HuH-7 (cell line): ENCODE results near the gene ATG10.
"Not testable (repeated sequence)": the region's sequence is repeated elsewhere in the genome, so short reads cannot be mapped to it uniquely, and the experiment has no call there.

Source experiments
- DNase-seq: peaks from one replicate; pipeline ENCODE4 v3.0.0; 2011; ENCODE audit warnings: low spot score

Gene ATG10

DNA sequence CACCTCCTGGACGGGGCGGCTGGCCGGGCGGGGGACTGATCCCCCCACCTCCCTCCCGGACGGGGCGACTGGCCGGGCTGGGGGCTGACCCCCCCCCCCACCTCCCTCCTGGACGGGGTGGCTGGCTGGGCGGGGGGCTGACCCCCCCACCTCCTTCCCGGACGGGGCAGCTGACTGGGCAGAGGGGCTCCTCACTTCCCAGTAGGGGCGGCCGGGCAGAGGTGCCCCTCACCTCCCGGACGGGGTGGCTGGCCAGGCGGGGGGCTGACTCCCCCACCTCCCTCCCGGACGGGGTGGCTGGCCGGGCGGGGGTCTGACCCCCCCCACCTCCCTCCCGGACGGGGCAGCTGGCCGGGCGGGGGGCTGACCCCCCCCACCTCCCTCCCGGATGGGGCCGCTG, 11.3 kb downstream of the ATG10 start:
- DNase-seq, result not testable (repeated sequence)

DNA sequence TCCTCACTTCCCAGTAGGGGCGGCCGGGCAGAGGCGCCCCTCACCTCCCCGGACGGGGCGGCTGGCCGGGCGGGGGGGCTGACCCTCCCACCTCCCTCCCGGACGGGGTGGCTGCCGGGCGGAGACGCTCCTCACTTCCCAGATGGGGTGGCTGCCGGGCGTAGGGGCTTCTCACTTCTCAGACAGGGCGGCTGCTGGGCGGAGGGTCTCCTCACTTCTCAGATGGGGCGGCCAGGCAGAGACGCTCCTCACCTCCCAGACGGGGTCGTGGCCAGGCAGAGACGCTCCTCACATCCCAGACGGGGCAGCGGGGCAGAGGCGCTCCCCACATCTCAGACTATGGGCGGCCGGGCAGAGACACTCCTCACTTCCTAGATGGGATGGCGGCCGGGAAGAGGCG, 11.7 kb downstream of the ATG10 start:
- not testable (repeated sequence) for DNase-seq

DNA sequence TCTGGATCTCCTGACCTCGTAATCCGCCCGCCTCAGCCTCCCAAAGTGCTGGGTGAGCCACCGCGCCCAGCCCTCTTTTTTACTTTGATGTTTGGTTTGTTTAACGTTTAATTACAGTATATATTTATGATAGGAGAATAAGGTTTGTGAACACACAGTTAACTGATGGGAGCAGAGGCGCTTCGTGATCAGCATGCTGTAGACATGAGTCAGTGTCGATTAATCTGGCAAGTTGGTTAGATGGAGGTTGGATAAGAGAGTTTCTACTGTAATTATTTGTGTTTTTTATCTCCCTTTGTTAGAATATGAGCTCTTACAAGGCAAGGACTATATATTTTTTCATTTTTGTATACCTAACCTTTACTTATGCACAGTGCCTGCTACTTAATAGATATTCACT, 14.3 kb downstream of the ATG10 start:
- DNase-seq, result no peak

DNA sequence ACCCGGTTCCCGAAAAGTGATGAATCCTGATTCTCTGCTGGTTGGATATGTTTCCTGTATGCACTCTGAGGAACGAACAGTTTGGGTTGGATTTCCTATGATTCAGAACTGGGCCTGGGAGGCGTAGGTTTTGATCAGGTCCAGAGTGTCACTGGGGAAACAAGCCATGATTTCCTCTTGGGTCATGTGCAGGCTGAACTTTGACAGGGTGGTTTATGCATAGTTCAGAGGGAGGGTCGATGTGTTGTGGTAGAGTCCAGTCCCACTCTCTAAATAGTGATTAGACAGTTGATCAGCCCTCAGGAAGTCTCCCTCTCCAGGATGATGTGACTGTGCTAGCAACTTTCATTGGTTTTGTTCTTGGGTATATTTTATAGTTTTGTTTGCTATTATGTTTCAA, 17.4 kb downstream of the ATG10 start:
- no peak for DNase-seq

DNA sequence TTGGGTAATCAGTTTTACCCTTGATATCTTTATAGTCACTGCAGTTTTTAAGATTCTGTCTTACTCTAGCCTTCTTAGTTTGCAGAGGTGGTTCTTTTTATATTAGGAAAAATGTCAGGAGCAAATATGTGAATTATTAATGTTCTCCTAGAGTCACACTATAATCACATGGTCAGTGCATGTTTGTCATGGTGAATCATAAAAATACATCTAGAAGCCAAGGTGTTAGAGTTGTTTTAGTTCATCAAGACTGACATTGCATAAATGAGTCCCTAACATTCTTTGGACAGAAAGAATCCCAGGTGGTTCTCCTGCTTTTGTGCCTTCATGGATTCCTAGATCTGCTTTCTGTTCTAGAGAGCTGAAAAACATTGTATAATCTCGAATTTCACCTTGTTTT, 22.9 kb downstream of the ATG10 start:
- DNase-seq, result no peak

DNA sequence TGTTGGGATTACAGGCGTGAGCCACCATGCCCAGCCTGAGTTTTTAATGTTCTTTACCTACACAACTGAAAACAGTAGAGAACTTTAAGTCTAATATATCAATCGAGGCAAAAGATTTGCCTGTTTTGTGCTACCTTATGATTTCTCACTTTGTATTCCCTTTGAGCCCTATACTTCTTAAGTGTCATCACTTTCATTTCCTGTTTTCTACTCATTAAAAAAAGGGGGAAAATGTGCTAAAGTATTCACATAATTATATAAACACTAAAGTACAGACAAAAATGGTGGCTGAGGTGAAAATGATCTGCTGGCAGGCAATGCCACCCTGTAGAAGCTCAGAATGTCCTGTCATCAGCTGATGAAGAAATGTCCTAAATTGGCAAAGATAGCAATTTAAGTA, 23.6 kb downstream of the ATG10 start:
- DNase-seq, result no peak

DNA sequence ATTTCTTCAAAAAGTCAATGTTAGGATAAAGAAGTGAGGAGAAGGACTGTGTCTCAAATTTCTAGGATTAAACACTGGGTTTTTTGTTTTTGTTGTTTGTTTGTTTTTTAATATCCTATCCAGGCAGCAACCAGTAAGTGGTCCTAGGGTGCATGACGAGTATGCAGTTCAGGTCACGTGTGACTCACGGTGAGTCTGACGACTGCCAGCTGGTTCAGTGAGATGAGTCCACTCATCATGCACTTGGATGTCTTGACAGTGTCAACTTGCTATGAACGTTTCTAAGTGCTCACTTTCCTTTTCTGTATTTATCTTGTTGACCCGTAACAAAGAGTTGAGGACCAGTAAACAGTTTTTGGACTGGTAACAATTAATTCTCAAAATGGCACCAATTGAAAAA, 32.7 kb downstream of the ATG10 start:
- no peak for DNase-seq

DNA sequence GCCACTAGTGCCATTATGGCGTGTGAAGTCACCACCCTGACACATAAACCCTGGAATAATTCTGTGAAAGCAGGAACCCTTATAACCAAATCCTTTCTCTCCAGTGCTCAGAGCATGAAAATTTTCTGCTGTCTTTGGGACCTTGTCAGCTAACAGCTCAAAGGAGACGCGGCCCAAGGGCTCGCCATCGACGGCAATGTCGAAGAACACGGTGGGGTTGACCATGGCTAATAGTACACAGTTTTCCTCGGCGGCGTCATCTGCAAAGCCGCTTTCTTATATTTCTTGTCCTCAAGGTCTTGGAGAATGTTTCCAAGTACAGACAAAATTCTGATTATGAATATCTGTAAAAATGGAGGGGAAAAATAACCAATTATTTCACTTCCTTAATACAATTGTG, 38.0 kb downstream of the ATG10 start:
- not testable (repeated sequence) for DNase-seq

DNA sequence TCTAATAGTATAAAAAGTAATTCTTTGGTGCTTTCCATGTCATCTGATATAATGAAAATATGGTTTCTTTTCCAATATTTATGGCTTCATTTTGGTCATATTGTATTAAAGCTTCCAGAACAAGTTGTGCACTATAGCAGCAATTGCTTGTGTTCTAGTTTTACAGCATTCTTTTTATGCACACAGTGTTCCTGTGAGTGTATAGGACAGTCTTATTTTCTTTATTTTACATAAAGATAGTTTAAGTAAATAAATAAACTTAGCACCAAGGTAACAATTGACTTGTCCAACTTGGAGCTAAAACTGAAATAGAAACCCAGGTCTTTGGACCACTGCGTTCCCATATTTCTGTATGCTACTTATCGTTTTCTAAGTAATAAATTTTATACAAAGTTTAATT, 38.9 kb downstream of the ATG10 start:
- no peak for DNase-seq

DNA sequence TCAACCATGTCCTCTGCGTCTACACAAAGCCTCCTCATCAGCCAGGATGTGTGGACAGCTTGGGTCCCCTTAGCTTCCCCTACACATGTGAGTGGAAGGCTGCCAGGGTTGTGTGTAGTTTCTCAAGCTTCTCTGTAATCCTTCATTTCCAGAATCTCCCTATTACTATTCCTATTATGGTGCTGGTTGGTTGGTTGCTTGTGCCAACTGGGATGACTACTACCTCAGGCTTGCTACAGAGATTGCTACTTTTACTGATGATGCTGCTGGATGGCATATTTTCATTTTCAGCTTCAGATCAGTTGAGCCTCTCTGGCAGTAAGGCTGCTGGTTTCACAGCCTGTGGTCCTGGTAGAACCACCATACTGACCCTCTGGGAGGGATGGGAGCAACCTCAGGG, 39.9 kb downstream of the ATG10 start:
- no peak for DNase-seq

DNA sequence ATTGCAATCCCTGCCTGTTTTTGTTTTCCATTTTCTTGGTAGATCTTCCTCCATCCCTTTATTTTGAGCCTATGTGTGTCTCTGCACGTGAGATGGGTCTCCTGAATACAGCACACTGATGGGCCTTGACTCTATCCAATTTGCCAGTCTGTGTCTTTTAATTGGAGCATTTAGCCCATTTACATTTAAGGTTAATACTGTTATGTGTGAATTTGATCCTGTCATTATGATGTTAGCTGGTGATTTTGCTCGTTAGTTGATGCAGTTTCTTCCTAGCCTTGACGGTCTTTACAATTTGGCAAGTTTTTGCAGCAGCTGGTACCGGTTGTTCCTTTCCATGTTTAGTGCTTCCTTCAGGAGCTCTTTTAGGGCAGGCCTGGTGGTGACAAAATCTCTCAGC, 42.8 kb downstream of the ATG10 start:
- DNase-seq, result not testable (repeated sequence)

DNA sequence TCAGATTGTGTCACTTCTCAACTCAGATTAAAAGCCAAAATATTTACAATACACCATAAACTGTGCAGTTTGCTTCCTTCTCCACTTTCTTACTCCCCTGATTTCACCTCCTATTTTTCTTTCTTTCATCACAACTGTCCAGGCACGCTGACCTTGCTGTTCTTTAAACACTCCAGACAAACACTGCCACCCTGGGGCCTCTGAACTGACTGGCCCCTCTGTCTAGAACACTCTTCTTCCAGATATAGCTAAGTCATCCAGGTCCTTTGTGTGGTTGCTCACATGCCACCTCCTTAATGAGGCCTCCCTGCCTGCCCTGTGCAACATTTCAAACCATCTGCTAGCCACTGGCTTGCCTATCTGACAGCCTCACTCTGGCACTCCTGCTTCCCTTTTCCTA, 46.6 kb downstream of the ATG10 start:
- peak; percentile 16 for DNase-seq

DNA sequence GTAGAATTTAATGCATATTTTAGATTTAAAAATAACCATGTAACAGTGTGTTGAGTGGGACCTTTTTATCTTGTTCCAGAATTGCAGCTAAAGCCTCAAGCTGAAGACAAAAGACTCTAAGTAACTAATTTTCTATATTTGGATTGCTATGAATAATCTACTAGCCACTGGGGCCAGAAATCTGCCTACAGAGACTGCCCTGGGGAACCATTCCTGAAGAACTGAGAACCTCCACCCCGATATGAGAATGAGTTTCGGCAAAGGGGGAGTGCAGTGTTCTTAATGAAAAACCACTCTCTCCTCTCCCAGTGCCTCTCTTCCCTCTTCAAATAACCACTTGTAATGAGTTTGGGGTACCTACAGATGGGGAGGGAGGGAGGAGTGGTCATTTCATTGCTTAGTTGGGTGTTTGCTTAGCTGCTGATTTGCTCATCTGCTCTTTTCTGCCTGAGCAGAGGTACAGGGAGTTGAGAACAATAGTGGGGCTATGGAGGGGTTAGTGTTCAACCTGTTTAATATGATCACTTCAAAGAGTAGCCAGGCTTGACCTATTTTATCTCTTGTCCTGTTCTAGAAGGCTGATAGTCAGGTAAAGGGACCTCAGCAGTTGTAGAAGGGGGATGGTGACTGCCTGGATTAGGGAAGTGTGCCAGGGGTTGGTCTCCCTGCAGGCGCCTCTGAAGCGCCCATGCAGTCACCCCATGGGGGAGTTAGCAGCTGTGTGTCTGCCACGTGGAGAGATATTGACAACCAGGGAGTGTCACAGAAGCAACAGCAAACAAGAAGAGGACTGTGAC, 47.7 kb downstream of the ATG10 start:
- DNase-seq, result no peak

DNA sequence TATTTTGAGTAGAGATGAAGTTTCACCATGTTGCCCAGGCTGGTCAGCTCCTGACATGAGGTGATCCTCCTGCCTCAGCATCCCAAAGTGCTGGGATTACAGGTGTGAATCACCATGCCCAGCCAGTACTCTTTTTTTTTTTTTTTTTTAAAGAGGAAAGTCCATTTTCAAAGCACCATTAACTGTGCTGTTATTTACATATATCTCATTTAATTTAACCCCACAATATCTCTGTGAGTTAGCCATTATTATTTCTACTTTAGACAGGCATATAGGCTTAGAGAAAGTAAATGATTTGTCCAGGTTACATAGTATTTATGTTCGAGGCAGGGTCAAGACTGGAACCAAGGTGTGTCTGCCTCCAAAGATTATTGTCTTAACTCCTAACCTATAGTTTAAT, 50.7 kb downstream of the ATG10 start:
- no peak for DNase-seq

DNA sequence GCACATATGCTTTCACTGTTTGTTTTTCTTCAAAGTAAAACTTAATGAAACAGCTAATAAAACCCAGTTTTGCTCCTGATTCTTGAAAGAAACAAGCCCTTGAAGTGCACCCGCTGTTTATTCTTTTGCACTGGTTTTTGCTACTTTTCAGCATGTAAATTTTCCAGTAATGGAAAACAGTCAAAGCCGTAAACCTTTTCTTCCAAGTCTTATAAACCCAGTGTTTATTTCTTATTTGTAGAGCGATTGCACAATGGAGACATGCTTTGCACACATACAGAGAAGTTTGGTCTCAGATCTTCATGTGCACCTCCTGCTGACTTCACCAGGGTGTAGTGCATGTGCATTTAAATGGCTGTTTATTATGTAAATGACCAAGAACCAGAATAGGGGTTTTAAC, 51.8 kb downstream of the ATG10 start:
- no peak for DNase-seq

DNA sequence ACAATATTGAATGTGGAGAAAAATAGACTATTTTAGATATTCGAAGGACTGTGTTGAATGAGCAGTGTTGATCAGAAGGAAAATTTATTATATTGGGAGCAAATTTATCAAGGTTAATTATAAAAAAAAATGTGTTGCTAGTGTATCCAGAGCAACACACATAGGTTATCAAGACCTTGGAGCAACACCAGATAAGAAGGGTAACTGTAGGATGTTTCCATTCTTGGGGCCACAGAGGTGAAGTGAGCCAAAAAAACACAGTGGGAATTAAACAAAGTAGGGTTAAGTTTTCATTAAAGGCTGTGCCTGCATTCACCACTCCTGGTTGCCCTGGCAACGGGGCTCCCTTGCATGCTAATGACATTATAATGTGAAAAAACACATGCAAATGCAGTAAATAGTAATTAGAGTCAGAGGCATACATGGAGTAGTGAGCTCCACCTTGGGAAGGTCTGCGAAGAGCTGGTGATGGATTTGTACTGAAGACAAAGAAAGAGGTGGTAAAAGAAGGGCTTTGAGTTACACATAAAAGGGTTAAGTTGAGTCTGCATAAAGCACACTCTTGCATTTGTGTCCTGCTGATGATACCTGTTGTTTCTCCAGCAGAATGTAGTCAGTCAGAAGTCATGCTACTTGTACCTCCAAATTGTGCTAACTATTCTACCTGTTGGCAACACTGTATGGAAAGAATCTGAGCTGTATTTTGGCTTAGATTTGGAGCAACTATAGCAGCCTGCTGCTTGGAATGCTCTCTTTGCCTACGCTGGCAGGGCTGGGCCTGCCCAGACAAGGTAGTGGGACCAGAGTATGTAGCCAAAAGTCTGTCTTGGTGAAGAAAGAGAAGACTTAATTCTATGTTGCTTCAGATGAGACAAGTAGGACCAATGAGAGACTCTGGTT, 59.6 kb downstream of the ATG10 start:
- no peak for DNase-seq

DNA sequence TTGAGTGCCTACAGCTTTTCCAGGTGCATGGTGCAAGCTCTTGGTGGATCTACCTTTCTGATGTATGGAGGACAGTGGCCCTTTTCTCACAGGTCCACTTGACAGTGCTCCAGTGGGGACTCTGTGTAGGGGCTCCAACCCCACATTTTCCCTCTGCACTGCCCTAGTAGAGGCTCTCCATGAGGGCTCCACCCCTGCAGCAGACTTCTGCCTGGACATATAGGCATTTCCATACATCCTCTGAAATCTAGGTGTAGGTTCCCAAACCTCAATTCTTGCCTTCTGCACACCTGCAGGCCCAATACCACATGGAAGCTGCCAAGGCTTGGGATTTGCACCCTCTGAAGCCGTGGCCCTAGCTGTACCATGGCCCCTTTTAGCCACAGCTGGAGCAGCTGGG, 71.1 kb downstream of the ATG10 start:
- DNase-seq, result not testable (repeated sequence)

DNA sequence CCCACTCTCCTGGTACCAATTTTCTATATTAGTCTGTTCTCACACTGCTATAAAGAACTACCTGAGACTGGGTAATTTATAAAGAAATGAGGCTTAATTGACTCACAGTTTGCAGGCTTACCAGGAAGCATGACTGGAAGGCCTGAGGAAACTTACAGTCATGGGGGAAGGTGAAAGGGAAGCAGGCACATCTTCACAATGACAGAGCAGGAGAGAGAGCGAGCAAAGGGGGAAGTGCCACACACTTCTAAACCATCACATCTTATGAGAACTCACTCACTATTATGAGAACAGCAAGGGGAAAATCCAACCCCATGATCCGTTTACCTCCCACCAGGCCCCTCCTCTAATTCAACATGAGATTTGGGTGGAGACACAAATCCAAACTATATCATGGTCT, 72.2 kb downstream of the ATG10 start:
- DNase-seq, result no peak

DNA sequence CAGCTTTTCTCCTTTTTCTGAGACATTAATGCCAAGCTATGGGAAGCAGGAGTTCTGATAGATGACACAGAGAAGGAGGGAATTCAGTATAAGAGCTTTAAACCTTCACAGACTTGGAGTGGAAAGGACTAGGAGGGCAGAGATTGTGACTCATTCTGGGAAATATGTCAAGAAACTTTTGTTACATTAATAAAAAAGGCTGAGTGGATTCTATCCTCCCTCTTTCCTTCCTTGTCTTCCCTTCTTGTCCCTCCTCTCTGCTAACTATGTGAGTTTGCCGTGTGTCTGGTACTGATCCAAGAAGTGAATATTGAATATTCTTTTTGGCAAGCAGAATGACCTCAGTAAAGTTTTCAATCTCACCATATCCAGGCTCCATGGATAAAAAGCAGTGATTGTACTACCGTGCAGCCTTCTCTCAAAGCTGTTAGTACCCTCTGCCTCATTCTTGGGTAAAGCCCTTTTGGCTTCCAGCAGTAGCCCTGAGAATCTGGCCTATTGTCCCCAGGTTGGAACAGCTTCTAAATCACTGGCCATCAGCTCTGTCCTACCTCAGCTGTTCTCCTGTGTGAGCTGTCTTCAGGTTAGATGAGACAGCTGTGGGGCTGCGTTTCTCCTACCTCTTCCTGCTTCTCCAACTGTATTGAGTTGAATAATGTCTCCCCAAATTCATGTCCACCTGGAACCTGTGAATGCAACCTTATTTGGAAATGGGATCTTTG, 73.9 kb downstream of the ATG10 start:
- no peak for DNase-seq

DNA sequence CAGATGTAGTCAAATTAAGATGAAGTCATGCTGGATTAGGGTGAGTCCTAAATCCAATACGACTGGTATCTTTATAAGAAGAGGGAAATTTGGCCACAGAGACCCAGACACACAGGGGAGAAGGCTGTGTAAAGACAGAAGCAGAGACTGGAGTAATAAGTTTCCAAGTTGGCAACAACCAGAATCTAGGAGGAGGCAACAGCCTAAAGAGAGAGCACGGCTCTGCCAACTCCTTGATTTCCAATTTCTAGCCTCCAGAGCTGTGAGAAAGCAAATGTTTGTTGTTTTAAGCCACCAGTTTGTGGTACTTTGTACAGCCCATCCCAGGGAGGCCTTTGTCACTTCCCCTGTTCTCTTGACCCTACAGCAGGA, 74.4 kb downstream of the ATG10 start:
- no peak for DNase-seq

DNA sequence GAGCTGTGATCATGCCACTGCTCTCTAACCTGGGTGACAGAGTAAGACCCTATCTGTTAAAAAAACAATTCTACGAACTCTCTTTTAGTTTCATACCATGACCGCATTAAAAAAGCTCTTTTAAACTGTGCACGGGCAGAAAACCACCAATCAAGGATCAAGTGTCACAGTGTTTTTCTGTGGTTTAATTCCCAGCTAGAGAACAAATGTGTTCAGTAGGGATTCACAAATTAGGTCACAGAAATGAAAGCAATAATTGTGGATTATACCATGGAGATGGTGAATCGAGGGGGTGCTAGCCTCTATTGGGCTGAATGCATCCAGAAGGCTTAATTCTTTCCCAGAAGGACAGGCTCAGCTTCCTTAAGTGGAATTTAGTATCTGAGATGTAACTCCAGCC, 79.1 kb downstream of the ATG10 start:
- no peak for DNase-seq

DNA sequence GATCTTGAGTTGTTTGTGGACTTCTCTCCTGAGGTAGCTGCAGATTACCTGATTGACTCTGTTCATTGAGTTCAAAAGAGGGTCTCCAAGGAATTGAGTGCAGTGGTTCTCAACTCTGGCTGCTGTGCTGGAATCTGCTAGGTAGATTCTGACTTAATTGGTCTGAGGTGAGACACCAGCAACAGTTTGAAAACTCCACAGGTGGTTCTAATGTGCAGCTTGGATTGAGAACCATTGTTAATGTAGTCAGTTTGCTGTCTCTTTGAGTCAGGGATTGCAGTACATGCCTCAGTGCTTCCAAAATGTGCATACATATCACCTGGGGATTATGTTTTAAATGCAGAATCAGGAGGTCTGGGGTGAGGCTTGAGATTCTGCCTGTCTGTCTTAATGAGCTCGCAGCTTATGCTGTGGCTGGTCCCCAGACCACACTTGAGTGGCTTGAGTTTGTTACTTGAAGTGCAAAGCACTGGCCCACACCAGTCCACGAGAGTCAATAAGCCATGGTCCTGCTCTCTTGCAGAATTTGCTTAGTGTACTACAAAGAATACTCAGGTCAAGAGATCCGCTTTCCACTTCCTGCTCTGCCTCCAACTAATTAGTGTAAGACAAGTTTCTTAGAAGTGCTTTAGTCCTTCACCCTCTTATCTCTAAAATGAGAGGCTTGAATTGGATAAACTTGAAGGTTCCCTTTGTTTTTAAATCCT, 82.3 kb downstream of the ATG10 start:
- DNase-seq, result no peak
